A673 (cell line): ENCODE results near the gene PAEP. TPM values are rescaled to one million over a fixed set of nuclear protein-coding genes. Genes with fewer than 3 reads are reported as not detected.
"Not testable (repeated sequence)": the region's sequence is repeated elsewhere in the genome, so short reads cannot be mapped to it uniquely, and the experiment has no call there.

Experiments used
- BruUV-seq: library from RNA; stranded (reverse); fragments of 400-500 nt; replicated peaks from 2 replicates; lab custom pipeline; 2021; lab: Mats Ljungman, UMichigan
- CTCF ChIA-PET: fragments of 300-600 bp; sonication (Branson Sonifier 250); formaldehyde crosslinking; loops from one replicate; lab custom pipeline; 2022; ENCODE audit warnings: antibody characterized with exemption; lab: Charles Lee
- POLR2A ChIA-PET: fragments of 300-600 bp; sonication (Branson Sonifier 250); formaldehyde crosslinking; loops from one replicate; lab custom pipeline; 2022; ENCODE audit warnings: antibody characterized with exemption; ENCODE audit not compliant: low non-redundant PET; lab: Charles Lee
- DNase-seq: peaks from one replicate; pipeline ENCODE4 v3.0.0-alpha.2; 2015; ENCODE audit warnings: low spot score
- H3K27ac ChIP-seq: fragments of 200-600 bp; sonication (generic); 2 replicates; pipeline ENCODE4 v1.5.1; 2016; ENCODE audit warnings: mixed run types, low read depth, mild to moderate bottlenecking, mixed read lengths, antibody characterized with exemption, low read length; ENCODE audit not compliant: poor library complexity, severe bottlenecking
- H3K27me3 ChIP-seq: fragments of 200-600 bp; sonication (generic); replicated peaks from 2 replicates; pipeline ENCODE4 v1.6.1; 2017; ENCODE audit warnings: mixed run types, low read depth, mild to moderate bottlenecking, mixed read lengths, antibody characterized with exemption, low read length; ENCODE audit not compliant: insufficient read depth, poor library complexity
- H3K36me3 ChIP-seq: fragments of 200-600 bp; sonication (generic); 2 replicates; pipeline ENCODE4 v1.6.1; 2016; ENCODE audit warnings: mixed run types, mild to moderate bottlenecking, mixed read lengths, antibody characterized with exemption, low read length; ENCODE audit not compliant: insufficient read depth, poor library complexity, severe bottlenecking
- H3K4me1 ChIP-seq: fragments of 200-600 bp; sonication (generic); 2 replicates; pipeline ENCODE4 v1.6.1; 2017; ENCODE audit warnings: mixed run types, mild to moderate bottlenecking, mixed read lengths, antibody characterized with exemption, low read length; ENCODE audit not compliant: insufficient read depth, poor library complexity, severe bottlenecking
- H3K4me3 ChIP-seq: fragments of 200-600 bp; sonication (generic); 2 replicates; pipeline ENCODE4 v1.5.1; 2016; ENCODE audit warnings: low read depth, mixed run types, mild to moderate bottlenecking, mixed read lengths, low read length; ENCODE audit not compliant: poor library complexity, severe bottlenecking
- H3K9me3 ChIP-seq: fragments of 200-600 bp; sonication (generic); 2 replicates; pipeline ENCODE4 v1.6.1; 2016; ENCODE audit warnings: mixed run types, low read depth, mild to moderate bottlenecking, mixed read lengths, antibody characterized with exemption, low read length; ENCODE audit not compliant: poor library complexity, severe bottlenecking
- EZH2 ChIP-seq: fragments of 200-600 bp; sonication (generic); IDR thresholded peaks from 2 replicates; pipeline ENCODE4 v1.6.1; 2017; ENCODE audit warnings: borderline replicate concordance, low read depth, mild to moderate bottlenecking, mixed read lengths, antibody characterized with exemption, low read length; ENCODE audit not compliant: poor library complexity, severe bottlenecking
- intact Hi-C: fragments of 100-400 bp; cut with micrococcal nuclease; formaldehyde crosslinking; loops from one replicate; pipeline ENCODE4 v1.10.0; 2022; ENCODE audit not compliant: unreplicated experiment
- total RNA-seq: library from RNA; stranded (reverse); gene quantifications from 2 replicates; pipeline ENCODE4 v1.2.3, GENCODE V29; 2021
- TF ChIP-seq, protein P1 (sequence below): fragments of 300-800, 200-600 bp; sonication (generic); conservative IDR thresholded peaks from 2 replicates; pipeline ENCODE4 v1.5.1; 2017; ENCODE audit warnings: low read depth, mild to moderate bottlenecking, antibody characterized with exemption, low read length, moderate library complexity, mixed read lengths

Gene PAEP
- total RNA-seq, 1 experiment from 2014 or later = not detected

DNA sequence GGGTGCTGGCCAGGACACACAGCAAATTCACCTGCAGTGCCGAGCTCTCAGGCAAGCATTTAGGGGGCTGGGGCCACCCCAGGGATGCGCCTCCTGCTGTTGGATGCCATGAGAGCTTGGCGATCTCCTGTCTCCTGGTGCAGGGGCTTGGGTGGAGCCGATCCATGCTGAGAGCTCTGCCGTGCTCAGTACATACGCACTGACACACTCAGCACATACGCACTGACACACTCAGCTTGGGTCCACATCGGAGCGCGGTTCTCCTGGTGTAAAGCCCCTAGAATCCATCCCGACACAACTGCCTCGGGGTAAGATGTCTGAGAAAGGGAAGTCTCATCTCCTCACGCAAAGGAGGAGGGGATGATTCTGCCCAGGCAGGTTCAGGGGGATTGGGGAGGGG, 25.9 kb upstream of the PAEP start:
- DNase-seq, CTCF ChIA-PET, BruUV-seq, intact Hi-C loops, POLR2A ChIA-PET, H3K36me3 ChIP-seq, H3K27ac ChIP-seq, H3K4me1 ChIP-seq, H3K4me3 ChIP-seq, H3K9me3 ChIP-seq: not testable (repeated sequence)
- H3K27me3 ChIP-seq = peaks cover 28% of the 10 kb centered on the region

DNA sequence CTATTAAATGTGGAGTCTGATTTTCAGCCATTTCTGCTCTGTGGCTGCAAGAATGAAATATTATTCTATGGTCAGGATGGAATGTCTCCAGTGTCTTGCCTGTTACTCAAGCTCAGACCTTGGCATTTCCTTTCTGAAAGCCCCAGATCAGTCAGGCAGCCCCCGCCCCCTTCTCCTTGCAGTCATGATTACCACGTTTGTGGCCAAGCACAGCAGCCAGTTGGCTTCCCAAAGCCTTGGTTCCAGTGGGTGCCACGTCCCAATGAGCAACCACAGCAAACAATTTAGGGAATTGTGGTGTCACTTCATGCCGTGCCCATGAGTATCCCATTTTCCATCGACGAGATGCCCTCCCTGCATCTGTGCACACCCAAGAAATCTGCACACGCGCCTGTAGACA, 25.3 kb upstream of the PAEP start:
- no peak for TF ChIP-seq EZH2
- TF ChIP-seq, protein P1, sequence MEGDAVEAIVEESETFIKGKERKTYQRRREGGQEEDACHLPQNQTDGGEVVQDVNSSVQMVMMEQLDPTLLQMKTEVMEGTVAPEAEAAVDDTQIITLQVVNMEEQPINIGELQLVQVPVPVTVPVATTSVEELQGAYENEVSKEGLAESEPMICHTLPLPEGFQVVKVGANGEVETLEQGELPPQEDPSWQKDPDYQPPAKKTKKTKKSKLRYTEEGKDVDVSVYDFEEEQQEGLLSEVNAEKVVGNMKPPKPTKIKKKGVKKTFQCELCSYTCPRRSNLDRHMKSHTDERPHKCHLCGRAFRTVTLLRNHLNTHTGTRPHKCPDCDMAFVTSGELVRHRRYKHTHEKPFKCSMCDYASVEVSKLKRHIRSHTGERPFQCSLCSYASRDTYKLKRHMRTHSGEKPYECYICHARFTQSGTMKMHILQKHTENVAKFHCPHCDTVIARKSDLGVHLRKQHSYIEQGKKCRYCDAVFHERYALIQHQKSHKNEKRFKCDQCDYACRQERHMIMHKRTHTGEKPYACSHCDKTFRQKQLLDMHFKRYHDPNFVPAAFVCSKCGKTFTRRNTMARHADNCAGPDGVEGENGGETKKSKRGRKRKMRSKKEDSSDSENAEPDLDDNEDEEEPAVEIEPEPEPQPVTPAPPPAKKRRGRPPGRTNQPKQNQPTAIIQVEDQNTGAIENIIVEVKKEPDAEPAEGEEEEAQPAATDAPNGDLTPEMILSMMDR = no peak
- BruUV-seq = no TSS peak
- ChIA-PET CTCF (no interaction called here), POLR2A (no interaction called here)
- no peak for DNase-seq
- H3K4me1 ChIP-seq = no peaks in the 10 kb centered on the region
- no peak overlapping the region for H3K4me3 ChIP-seq
- H3K9me3 ChIP-seq = no peaks in the 10 kb centered on the region
- intact Hi-C loops = no loop called here
- no peak overlapping the region for H3K27ac ChIP-seq
- no peaks in the 10 kb centered on the region for H3K36me3 ChIP-seq
- H3K27me3 ChIP-seq = peaks cover 33% of the 10 kb centered on the region

DNA sequence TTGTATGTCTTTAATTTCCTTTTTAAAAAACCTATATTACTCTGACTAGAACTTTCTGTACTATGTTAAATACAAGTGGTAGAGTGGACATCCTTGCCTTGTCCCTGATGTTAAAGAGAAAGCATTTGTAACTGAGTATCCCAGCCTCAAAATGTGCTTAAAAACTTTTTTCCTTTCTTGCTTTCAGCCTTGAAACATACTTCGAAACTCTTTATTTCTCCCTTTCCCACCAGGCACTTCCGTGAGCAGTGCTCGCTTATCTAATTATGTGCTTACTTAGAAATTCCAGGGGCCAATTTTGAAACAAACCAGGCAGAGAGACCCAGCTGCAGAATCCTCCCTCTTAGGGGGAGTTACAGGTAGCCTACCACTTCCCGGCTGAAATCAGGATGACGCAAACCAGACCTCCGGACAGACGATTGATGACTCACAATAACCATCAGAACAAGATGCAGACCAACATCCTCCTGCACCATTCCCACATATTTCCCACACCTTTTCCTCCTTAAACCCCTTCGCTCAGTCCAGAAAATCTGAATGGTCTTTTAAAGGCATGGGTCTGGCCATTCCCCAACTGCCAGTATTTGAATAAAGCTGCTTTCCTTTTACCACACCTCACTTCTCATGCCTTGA, 18.2 kb upstream of the PAEP start:
- DNase-seq, H3K4me3 ChIP-seq, POLR2A ChIA-PET, H3K4me1 ChIP-seq, BruUV-seq, H3K36me3 ChIP-seq, intact Hi-C loops, H3K27ac ChIP-seq, H3K9me3 ChIP-seq, CTCF ChIA-PET: not testable (repeated sequence)
- peaks cover 35% of the 10 kb centered on the region for H3K27me3 ChIP-seq

DNA sequence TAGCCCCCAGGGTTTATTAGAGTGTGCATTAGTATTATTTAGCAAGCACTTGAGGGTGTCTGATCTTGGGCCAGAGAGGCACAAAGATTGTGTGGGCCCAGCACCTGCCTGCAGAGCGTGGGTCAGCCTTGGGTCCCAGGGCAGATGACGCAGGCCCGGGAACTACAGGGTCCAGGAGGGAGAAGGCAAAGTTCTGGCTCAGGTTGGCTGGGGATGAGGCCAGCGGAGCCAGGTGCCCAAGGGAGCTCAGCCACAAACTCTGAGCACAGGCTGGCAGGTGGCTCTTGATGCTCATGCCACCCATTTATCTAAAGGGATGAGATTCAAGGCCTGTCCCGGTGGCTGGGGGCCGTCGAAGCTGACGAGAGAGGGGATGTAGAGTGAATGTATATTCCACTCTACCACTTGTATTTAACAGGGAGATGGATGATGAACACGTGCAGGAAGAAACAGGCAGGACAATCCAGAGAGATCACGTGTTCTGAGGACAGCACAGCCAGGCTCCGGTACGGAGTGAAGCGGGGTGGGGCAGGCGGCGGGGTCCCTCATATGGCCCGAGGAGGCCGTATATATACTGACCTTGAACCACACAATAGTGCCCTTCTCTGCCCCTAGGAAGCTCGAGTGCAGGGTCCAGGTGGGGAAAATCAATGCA, 16.4 kb upstream of the PAEP start:
- no peaks in the 10 kb centered on the region for H3K9me3 ChIP-seq
- no peaks in the 10 kb centered on the region for H3K4me1 ChIP-seq
- H3K27me3 ChIP-seq = peaks cover 26% of the 10 kb centered on the region
- ChIA-PET CTCF (no interaction called here), POLR2A (no interaction called here)
- no peak for TF ChIP-seq EZH2
- TF ChIP-seq, protein P1 = no peak
- no TSS peak for BruUV-seq
- intact Hi-C loops = no loop called here
- no peaks in the 10 kb centered on the region for H3K36me3 ChIP-seq
- DNase-seq = no peak
- H3K4me3 ChIP-seq = no peak overlapping the region
- no peak overlapping the region for H3K27ac ChIP-seq

DNA sequence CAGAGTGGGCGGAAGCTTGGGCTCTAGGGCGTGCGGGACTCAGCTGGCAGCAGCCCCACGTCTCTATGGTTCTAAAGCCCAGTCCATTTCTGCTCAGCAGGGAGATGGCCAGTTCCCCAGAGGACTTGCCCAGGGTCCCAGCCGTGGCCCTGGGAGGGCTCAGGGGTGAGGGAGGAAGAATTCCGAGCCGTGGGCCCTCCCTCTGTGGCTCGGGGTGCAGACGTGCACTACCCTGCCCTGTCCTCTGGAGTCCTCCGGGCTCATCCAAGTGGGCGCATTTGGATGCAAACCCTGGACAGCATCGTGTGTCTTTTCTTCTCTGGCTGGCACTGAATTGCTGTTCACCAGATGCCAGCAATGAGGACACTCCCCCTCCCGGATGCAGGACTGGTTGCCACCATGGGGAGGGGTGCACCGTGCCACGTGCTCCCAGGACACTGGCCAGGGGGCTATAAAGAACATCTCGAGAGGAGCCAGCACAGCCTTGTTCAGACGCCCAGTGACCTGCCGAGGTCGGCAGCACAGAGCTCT, 15.8 kb upstream of the PAEP start, which contains the start of gene OBP2A:
Gene OBP2A, plus strand, starts transcription at position 481 of the 531 bp plus-strand sequence. CDS start 55 bp downstream, outside the sequence.
- intact Hi-C loops, POLR2A ChIA-PET: not testable (repeated sequence)

More for the DNA sequence above, 15.8 kb upstream of the PAEP start, which contains the start of gene OBP2A:
- H3K4me3 ChIP-seq, H3K4me1 ChIP-seq, CTCF ChIA-PET, BruUV-seq, H3K36me3 ChIP-seq, H3K9me3 ChIP-seq, H3K27ac ChIP-seq, DNase-seq: not testable (repeated sequence)
- peaks cover 21% of the 10 kb centered on the region for H3K27me3 ChIP-seq
